ENCODE data around the gene FOXD3. TPM values are rescaled to one million over a fixed set of nuclear protein-coding genes. Genes with fewer than 3 reads are reported as not detected.

Gene FOXD3
- total RNA-seq, result not detected in 2 replicates

DNA sequence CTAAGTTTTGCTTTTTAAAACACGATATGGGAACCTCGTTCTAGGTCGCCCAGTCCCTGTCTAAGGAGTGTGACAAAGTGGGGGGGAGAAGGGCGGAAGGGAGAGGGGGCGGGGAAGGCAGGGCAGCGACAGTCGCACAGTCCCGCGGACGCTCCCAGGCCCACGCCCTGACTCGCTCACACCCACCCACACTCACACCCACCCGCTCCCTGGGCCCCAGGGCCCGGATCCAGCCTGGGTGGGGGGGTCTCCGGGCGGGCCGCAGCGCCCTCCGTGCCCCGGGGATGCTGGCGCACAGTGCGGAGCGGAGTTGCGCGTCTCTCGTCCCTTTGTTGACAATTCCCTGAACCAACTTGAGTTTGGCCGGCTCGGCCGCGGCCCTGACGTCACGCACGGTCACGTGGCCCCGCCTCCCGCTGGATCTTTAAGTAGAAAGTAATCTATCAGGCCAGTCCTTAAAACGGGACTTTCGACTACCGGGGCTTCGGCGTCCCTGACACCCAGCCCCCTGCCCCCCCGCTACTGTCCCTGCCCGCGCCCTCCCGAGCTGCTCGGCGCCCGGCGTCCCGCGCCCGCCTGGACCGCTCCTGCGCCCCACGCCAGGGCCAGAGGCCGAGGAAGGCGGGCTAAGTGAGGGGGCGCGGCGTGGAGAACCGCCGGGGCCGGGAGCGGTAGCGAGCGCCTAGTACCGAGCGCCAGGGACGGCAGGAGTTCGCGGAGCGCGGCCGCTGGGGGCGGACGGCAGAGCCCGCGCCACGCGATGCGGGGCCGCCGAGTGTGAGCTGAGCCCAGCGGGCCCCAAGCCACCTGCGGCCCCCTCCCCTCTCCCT lies at the start of gene FOXD3:
FOXD3 (plus strand) TSS at position 454 of the 830 bp plus-strand sequence. CDS start 492 bp downstream, outside the sequence.

DNA sequence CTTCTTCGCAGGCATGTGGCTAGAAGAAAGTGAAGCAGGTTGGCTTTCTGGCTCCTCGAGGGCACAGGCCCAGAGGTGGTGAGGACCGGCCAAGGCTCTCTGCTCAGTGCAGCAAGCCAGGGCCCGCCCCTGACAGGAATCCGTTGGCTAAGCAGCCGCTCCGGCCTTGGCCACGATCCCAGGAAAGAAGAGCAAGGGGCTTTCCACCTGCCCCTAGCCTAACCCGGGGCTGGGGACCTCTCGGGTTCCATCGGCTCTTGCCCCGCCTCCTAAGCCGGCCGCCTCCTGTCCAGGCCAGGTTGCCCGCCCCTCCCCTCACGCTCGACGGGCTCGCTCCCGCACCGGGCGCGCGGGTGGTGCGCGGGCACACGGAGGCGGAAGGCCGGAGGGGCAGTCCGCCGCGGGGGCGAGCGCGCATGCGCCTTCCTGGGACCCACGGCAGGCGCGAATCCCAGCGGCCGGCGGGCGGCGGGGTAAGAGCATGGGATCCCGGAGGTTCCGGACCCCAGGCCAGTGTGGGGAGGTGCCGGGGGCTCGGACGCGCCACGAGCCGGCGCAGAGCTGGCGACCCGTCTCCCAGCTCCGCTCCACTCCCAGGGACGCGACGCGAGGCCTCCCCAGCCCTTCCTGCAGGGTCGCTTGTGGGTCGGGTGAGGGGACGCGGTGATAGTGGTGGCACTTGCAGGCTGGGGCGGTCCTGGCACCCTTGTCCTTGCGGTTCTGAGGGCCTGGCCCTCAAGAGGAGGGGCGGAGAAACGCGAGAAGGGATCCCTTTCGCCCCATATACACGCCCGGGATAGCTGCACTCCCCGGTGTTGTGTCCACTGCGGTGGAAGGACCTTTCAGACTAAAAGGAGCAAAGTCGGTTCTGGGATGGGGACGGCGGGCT lies 45.1 kb downstream of the FOXD3 start, which contains the start of gene ALG6:
ALG6 (plus strand) TSS at position 413 of the 889 bp plus-strand sequence. CDS start 3,351 bp downstream, outside the sequence.

Other genes with a start within 250 kb of the FOXD3 start
- gene ALG6, start 45.1 kb downstream of the FOXD3 start, total RNA-seq, result 9.2 TPM in 2 replicates
- gene ITGB3BP, start 200.7 kb downstream of the FOXD3 start, total RNA-seq, result 12.8 and 15.8 TPM in 2 replicates
- gene EFCAB7, start 201.0 kb downstream of the FOXD3 start, total RNA-seq, result 2.9 and 5.8 TPM in 2 replicates

All from tracheal epithelial cell (primary cell).